ENCODE data around the gene TSPEAR. TPM values are rescaled to one million over a fixed set of nuclear protein-coding genes. Genes with fewer than 3 reads are reported as not detected.
A peak's percentile ranks its signal among the peaks of the same experiment; 100 is the strongest.

The TSPEAR gene
- polyA plus RNA-seq, 2 donors = 0.01 to 0.04 TPM

DNA sequence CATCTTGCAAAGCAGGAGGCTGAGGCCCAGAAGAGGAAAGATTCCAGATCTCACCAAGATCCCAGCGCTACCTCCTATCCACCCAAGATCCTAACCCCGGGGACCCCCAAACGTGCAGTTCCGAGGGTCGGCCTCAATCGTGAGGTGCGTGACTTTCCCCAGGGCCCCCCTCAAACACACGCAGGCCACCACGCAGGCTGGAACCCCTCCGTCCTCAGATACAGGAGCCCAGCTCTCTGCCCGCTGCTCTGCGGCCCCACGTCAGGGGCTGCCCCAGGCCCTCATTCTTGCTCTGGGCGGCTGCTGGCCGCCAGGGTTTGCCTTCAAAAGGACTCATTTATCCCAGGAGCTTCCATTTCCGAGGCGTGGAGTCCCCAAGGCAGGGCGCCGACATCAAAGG, 211.3 kb downstream of the TSPEAR start:
- Histone ChIP-seq H3K36me3 (ENCODE audit: control insufficient read depth in 2 of 2, insufficient read depth in 2 of 2, low read length in 1 of 2) (no peaks in the 10 kb centered on the region), H3K9me3 (ENCODE audit: control insufficient read depth in 2 of 2, insufficient read depth in 1 of 2, low read depth in 1 of 2, low read length in 1 of 2) (no peaks in the 10 kb centered on the region), H3K27ac (ENCODE audit: low read depth in 2 of 2, low read length in 1 of 2) (no peak overlapping the region), H3K4me3 (ENCODE audit: low read depth in 1 of 2, low read length in 2 of 2) (no peak overlapping the region), H3K27me3 (ENCODE audit: control insufficient read depth in 1 of 2, insufficient read depth in 2 of 2, low read length in 2 of 2) (no peaks in the 10 kb centered on the region), H3K4me1 (ENCODE audit: control insufficient read depth in 2 of 2, insufficient read depth in 2 of 2, low read length in 1 of 2) (no peaks in the 10 kb centered on the region)
- WGBS, 2 donors = 68 to 78% methylated on average over 19 of the region's 19 CpGs

DNA sequence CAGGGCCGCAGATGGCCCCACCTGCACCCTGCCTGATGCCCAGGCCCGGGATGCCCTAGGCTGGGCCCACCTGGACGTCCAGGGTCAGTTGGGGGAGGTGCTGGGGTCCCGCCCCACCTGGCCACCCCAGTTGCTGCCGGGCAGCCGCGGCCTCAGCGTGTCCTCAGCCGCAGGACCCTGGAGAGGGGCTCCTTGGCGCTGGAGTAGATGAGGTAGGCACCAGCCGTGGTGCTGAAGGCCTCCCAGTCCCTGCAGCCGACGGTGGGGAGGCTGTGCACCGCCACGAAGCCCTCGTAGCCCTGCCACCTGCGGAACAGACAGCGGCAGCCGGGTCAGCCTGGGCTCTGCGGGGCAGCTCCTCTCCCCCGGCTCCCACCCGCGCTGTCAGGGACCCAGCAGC, 211.7 kb downstream of the TSPEAR start:
- H3K27me3 ChIP-seq (ENCODE audit: control insufficient read depth in 1 of 2, insufficient read depth in 2 of 2, low read length in 2 of 2) = no peaks in the 10 kb centered on the region
- WGBS, 2 donors = 83 to 89% methylated on average over 17 to 23 of the region's 23 CpGs
- no peaks in the 10 kb centered on the region for H3K36me3 ChIP-seq (ENCODE audit: control insufficient read depth in 2 of 2, insufficient read depth in 2 of 2, low read length in 1 of 2)
- H3K4me1 ChIP-seq (ENCODE audit: control insufficient read depth in 2 of 2, insufficient read depth in 2 of 2, low read length in 1 of 2) = no peaks in the 10 kb centered on the region
- H3K27ac ChIP-seq (ENCODE audit: low read depth in 2 of 2, low read length in 1 of 2) = no peak overlapping the region
- no peaks in the 10 kb centered on the region for H3K9me3 ChIP-seq (ENCODE audit: control insufficient read depth in 2 of 2, insufficient read depth in 1 of 2, low read depth in 1 of 2, low read length in 1 of 2)
- no peak overlapping the region for H3K4me3 ChIP-seq (ENCODE audit: low read depth in 1 of 2, low read length in 2 of 2)

DNA sequence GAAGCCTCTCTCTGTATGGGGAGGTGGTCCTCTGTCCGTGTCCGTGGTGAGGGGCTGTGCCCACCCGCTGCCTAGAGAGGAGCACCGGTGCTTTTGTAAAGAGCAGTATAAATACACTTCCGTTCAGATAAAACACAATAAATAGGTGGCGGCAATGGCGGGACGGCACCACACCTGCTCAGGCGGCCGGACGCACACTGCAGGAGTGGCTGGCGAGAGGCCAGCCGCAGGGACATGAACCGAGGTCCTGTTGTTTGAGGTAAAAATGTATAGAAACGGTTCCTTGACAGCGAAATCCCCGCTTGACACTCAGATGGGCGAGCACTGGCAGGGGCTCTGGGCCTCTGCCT, 212.2 kb downstream of the TSPEAR start:
- 66 to 72% methylated on average over 18 of the region's 18 CpGs for WGBS, 2 donors

DNA sequence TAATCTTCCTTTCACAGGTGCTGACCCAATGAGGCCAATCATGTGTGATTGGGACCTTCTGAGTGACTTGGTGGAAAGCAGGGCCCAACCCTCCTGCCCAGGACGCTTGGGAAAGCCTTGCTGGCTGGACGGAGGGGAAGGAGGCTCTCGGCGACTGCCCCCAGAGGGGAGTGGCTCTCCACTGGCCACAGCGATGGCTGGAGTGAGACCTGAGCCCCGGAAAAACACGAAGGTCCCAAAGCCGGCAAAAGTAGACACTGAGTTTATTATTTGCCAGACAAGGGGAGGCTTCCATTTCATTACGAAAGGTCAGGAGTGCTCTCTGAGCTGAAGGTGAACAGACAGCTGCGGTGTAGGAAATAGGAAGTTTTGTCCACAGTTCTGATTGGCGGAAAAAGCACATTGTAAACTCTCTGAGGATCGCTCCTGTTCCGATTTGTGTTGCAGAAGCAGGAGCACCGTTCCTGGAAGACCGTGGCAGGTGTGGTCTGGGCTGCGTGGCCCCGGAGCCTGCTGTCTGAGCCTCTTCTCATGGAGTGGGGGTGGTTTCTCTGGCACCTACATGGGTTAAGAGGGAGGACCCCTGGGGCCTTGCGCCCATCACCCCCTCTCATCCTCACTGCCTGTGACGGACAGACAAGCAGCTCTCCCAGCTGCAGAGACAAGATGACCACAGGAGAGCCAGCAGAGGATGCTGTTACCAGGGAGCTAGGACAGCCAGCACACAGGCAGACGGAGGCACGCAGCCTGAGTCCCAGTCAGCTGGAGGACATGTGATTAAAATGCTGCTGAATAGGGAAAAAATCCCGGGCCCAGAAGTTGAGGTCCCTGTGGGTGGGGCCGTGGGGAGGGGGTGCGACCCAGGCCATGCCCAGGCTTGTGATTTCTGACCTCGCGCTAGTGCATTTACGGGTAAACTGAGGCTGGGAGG, 212.8 kb downstream of the TSPEAR start:
- no peaks in the 10 kb centered on the region for H3K36me3 ChIP-seq (ENCODE audit: control insufficient read depth in 2 of 2, insufficient read depth in 2 of 2, low read length in 1 of 2)
- H3K27ac ChIP-seq (ENCODE audit: low read depth in 2 of 2, low read length in 1 of 2) = no peak overlapping the region
- H3K9me3 ChIP-seq (ENCODE audit: control insufficient read depth in 2 of 2, insufficient read depth in 1 of 2, low read depth in 1 of 2, low read length in 1 of 2) = peaks cover 0 to 5% of the 10 kb centered on the region in 2 donors
- no peak overlapping the region for H3K4me3 ChIP-seq (ENCODE audit: low read depth in 1 of 2, low read length in 2 of 2)
- WGBS, 2 donors = 59 to 72% methylated on average over 27 of the region's 27 CpGs
- H3K27me3 ChIP-seq (ENCODE audit: control insufficient read depth in 1 of 2, insufficient read depth in 2 of 2, low read length in 2 of 2) = no peaks in the 10 kb centered on the region
- H3K4me1 ChIP-seq (ENCODE audit: control insufficient read depth in 2 of 2, insufficient read depth in 2 of 2, low read length in 1 of 2) = no peaks in the 10 kb centered on the region

More for the DNA sequence above, 212.2 kb downstream of the TSPEAR start:
- no peaks in the 10 kb centered on the region for H3K4me1 ChIP-seq (ENCODE audit: control insufficient read depth in 2 of 2, insufficient read depth in 2 of 2, low read length in 1 of 2)
- no peaks in the 10 kb centered on the region for H3K9me3 ChIP-seq (ENCODE audit: control insufficient read depth in 2 of 2, insufficient read depth in 1 of 2, low read depth in 1 of 2, low read length in 1 of 2)
- no peak overlapping the region for H3K4me3 ChIP-seq (ENCODE audit: low read depth in 1 of 2, low read length in 2 of 2)
- H3K36me3 ChIP-seq (ENCODE audit: control insufficient read depth in 2 of 2, insufficient read depth in 2 of 2, low read length in 1 of 2) = no peaks in the 10 kb centered on the region
- no peaks in the 10 kb centered on the region for H3K27me3 ChIP-seq (ENCODE audit: control insufficient read depth in 1 of 2, insufficient read depth in 2 of 2, low read length in 2 of 2)
- H3K27ac ChIP-seq (ENCODE audit: low read depth in 2 of 2, low read length in 1 of 2) = no peak overlapping the region

DNA sequence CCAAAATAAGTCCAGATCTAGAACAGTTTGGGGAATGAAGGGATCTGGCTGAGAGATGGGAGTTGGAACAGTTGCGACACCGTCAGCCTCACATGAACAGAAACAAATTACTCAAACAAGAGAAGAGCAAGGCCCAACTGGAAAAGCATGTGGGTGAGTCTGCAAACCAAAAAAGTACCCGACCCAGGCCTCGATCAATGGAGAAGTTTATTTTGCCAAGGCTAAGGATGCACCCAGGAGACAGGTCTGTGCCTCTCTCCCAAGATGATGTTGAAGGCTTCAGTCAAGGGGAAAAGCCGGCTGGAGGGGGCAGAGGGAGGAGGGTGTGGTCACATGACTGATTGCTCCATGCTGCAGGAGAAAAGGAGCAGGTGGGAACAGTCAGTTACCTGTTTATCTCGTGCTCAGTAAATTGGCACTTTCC, 213.7 kb downstream of the TSPEAR start:
- Histone ChIP-seq H3K4me1 (ENCODE audit: control insufficient read depth in 2 of 2, insufficient read depth in 2 of 2, low read length in 1 of 2) (no peaks in the 10 kb centered on the region), H3K36me3 (ENCODE audit: control insufficient read depth in 2 of 2, insufficient read depth in 2 of 2, low read length in 1 of 2) (no peaks in the 10 kb centered on the region), H3K27me3 (ENCODE audit: control insufficient read depth in 1 of 2, insufficient read depth in 2 of 2, low read length in 2 of 2) (no peaks in the 10 kb centered on the region), H3K27ac (ENCODE audit: low read depth in 2 of 2, low read length in 1 of 2) (no peak overlapping the region), H3K9me3 (ENCODE audit: control insufficient read depth in 2 of 2, insufficient read depth in 1 of 2, low read depth in 1 of 2, low read length in 1 of 2) (peaks cover 6 to 14% of the 10 kb centered on the region in 2 donors), H3K4me3 (ENCODE audit: low read depth in 1 of 2, low read length in 2 of 2) (no peak overlapping the region)
- WGBS, 2 donors = 34 to 47% methylated on average over 6 of the region's 6 CpGs

DNA sequence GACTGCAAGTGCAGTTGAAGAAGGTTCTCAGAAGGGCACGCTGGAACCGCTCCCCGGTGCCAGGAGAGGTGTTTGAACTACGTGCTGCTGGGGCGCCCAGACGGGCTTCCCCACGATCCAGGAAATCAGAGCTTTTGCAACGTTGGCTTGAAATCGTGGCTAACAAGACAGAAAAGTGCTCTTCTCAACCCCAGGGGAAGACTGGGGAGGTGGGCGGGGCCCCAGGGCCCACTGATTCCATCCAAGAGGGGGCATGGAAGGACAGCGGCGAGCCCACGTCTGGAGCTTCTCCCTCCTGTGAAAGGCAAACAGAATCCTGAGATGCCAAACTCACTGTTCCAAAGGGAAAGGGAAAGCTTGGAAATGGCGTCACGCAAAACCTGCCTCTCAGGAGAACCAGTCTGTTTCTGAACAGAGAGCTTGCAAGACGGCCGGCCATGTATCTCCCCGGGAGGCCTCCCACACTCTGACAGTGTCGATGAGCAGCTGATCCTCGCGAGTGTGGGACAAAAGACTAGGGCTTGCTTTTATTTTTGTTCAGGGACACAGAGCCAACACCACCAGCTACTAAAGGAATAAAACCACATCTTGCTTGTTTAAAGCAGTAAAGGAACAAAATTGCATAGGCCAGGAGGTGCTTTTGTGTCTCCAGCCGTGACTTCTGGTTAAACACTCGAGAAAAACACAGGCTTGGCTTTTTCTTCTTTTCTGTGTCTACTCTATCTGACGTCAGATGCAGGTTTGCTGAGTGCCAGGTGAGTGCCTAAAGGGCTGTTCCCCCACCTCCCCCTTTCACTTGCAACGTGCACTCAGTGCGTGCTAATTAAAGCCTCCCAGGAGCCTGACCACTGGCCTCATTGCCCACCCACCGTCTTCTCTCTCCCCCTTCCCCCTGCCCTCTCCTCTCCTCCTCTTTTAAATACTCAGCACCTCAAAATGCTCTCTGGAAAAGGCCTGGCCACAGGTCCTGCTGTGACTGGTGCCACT, 214.5 kb downstream of the TSPEAR start:
- WGBS, 2 donors = 51 to 56% methylated on average over 27 of the region's 27 CpGs
- no peak overlapping the region for H3K4me3 ChIP-seq (ENCODE audit: low read depth in 1 of 2, low read length in 2 of 2)
- peaks cover 6 to 18% of the 10 kb centered on the region in 2 donors for H3K9me3 ChIP-seq (ENCODE audit: control insufficient read depth in 2 of 2, insufficient read depth in 1 of 2, low read depth in 1 of 2, low read length in 1 of 2)
- H3K36me3 ChIP-seq (ENCODE audit: control insufficient read depth in 2 of 2, insufficient read depth in 2 of 2, low read length in 1 of 2) = no peaks in the 10 kb centered on the region
- H3K4me1 ChIP-seq (ENCODE audit: control insufficient read depth in 2 of 2, insufficient read depth in 2 of 2, low read length in 1 of 2) = no peaks in the 10 kb centered on the region
- peak overlapping the region in 1 of 2 donors; percentile 7 for H3K27ac ChIP-seq (ENCODE audit: low read depth in 2 of 2, low read length in 1 of 2)
- no peaks in the 10 kb centered on the region for H3K27me3 ChIP-seq (ENCODE audit: control insufficient read depth in 1 of 2, insufficient read depth in 2 of 2, low read length in 2 of 2)

DNA sequence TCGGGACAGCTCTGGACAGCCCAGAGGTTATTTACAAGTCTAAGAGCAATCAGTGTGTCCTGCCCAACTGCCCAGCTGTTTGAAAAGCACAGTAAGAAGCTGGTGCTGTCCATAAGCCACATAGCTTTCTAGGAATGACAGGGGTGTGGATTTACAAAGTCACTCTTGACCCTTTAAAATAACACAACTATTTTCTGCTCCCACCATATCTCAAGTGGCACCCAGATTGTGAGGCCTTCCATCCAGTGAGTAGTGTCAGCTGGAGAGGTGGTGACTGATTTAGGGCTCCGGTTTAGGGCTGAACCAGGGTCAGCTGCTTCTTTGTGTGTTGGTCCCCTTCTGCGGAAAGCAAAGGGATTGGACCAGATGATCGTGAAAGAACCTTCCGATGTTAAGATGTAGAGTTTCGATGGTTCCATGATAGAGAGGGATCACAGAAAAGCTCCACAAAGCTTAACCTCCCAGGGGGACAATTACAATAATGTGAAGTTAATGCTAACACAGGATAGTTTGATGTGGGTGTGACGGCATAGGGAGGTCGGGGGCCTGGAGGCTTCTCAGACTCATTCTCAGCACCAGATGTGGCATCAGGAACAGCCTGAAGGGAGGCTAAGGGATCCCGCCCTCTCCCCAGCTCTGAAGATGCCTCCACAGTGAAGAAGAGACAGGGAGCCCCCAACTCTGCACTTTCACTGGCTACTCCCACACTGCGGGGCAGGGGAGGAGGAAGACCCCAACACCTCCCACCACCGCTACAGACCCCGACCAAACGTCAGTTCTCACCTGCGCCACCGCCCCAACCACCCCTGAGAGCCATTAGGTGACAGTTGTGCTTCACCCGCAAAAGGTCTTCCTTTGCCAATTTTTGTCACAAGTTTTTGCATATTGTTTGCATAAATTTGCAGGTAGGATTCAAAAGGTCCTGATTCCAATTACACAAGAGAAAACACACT, 215.5 kb downstream of the TSPEAR start:
- WGBS, 2 donors = 86 to 88% methylated on average over 16 of the region's 16 CpGs
- no peaks in the 10 kb centered on the region for H3K27me3 ChIP-seq (ENCODE audit: control insufficient read depth in 1 of 2, insufficient read depth in 2 of 2, low read length in 2 of 2)
- H3K27ac ChIP-seq (ENCODE audit: low read depth in 2 of 2, low read length in 1 of 2) = no peak overlapping the region
- peaks cover 6 to 18% of the 10 kb centered on the region in 2 donors for H3K9me3 ChIP-seq (ENCODE audit: control insufficient read depth in 2 of 2, insufficient read depth in 1 of 2, low read depth in 1 of 2, low read length in 1 of 2)
- no peak overlapping the region for H3K4me3 ChIP-seq (ENCODE audit: low read depth in 1 of 2, low read length in 2 of 2)
- no peaks in the 10 kb centered on the region for H3K36me3 ChIP-seq (ENCODE audit: control insufficient read depth in 2 of 2, insufficient read depth in 2 of 2, low read length in 1 of 2)
- H3K4me1 ChIP-seq (ENCODE audit: control insufficient read depth in 2 of 2, insufficient read depth in 2 of 2, low read length in 1 of 2) = no peaks in the 10 kb centered on the region

DNA sequence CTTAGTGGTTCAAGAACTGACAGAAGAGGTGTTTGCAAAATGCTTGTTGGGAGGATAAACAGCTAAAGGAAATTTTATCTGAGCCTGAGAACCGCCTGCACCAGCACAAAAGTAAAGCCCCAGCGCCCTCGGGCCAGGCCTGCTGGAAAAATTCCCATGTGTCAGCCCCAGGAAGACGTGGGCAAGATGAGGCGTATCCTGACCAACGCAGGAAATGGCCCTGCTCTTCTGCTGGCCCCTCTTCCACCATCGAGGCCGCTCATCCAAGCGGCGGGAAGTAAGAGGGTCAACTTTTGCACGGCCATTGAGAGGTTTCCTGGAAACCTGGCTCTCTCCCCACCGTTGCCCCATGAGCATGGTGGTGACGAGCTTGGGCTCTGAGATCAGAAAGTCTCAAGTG, 216.4 kb downstream of the TSPEAR start:
- Histone ChIP-seq H3K4me1 (ENCODE audit: control insufficient read depth in 2 of 2, insufficient read depth in 2 of 2, low read length in 1 of 2) (no peaks in the 10 kb centered on the region), H3K36me3 (ENCODE audit: control insufficient read depth in 2 of 2, insufficient read depth in 2 of 2, low read length in 1 of 2) (no peaks in the 10 kb centered on the region), H3K27ac (ENCODE audit: low read depth in 2 of 2, low read length in 1 of 2) (no peak overlapping the region), H3K4me3 (ENCODE audit: low read depth in 1 of 2, low read length in 2 of 2) (no peak overlapping the region), H3K9me3 (ENCODE audit: control insufficient read depth in 2 of 2, insufficient read depth in 1 of 2, low read depth in 1 of 2, low read length in 1 of 2) (peaks cover 6 to 18% of the 10 kb centered on the region in 2 donors), H3K27me3 (ENCODE audit: control insufficient read depth in 1 of 2, insufficient read depth in 2 of 2, low read length in 2 of 2) (no peaks in the 10 kb centered on the region)
- 77% methylated on average over 13 of the region's 13 CpGs for WGBS, 2 donors

DNA sequence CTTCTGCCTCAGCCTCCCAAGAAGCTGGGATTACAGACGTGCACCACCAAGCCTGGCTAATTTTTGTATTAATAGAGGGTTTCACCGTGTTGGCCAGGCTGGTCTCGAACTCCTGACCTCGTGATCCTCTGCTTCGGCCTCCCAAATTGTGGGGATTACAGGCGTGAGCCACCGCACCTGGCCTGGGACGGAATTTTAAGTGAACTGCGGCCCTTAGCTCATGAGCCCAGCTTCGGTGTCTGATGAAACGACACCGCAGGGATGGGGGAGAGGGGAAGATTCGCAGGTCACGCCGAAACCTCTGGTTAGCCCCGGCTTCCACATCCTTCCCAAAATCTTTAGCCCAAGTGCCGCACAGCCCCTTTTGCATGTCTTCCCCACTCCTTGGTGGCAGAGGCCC, 217.0 kb downstream of the TSPEAR start:
- H3K4me1 ChIP-seq (ENCODE audit: control insufficient read depth in 2 of 2, insufficient read depth in 2 of 2, low read length in 1 of 2) = no peaks in the 10 kb centered on the region
- H3K36me3 ChIP-seq (ENCODE audit: control insufficient read depth in 2 of 2, insufficient read depth in 2 of 2, low read length in 1 of 2) = no peaks in the 10 kb centered on the region
- 93 to 94% methylated on average over 17 of the region's 17 CpGs for WGBS, 2 donors
- no peak overlapping the region for H3K27ac ChIP-seq (ENCODE audit: low read depth in 2 of 2, low read length in 1 of 2)
- no peak overlapping the region for H3K4me3 ChIP-seq (ENCODE audit: low read depth in 1 of 2, low read length in 2 of 2)
- H3K27me3 ChIP-seq (ENCODE audit: control insufficient read depth in 1 of 2, insufficient read depth in 2 of 2, low read length in 2 of 2) = no peaks in the 10 kb centered on the region
- H3K9me3 ChIP-seq (ENCODE audit: control insufficient read depth in 2 of 2, insufficient read depth in 1 of 2, low read depth in 1 of 2, low read length in 1 of 2) = peaks cover 6 to 18% of the 10 kb centered on the region in 2 donors
